ENCODE results near the gene TNRC6C. TPM values are rescaled to one million over a fixed set of nuclear protein-coding genes. Genes with fewer than 3 reads are reported as not detected.

Gene TNRC6C
- total and polyA plus RNA-seq, 4 donors: 2.2 to 25.9 (median 13.8) TPM

GRCh38 chr17:78040440-78041385 is 82.2 kb downstream of the TNRC6C start:
- WGBS, 2 donors: 24 to 27% methylated on average over 44 of the region's 44 CpGs

GRCh38 chr17:78041386-78042179 is 83.1 kb downstream of the TNRC6C start:
- Histone ChIP-seq H3K27me3 (ENCODE audit: control insufficient read depth in 3 of 3, insufficient read depth in 3 of 3, low read length in 2 of 3) (no peaks in the 10 kb centered on the region), H3K4me3 (no peak overlapping the region), H3K9ac (ENCODE audit: insufficient read depth in 1 of 2, low read length in 2 of 2) (peak overlapping the region; percentile 21 to 59), H3K9me3 (ENCODE audit: control insufficient read depth in 4 of 4, insufficient read depth in 3 of 4, low read length in 3 of 4) (no peaks in the 10 kb centered on the region), H3K36me3 (ENCODE audit: control insufficient read depth in 4 of 4, insufficient read depth in 4 of 4, low read length in 4 of 4) (peaks cover 0 to 6% (median 3%) of the 10 kb centered on the region in 4 donors), H3K27ac (ENCODE audit: low read depth in 1 of 2, low read length in 1 of 2) (peak overlapping the region; percentile 97 to 98), H3K4me1 (ENCODE audit: control insufficient read depth in 5 of 5, insufficient read depth in 5 of 5, low read length in 5 of 5) (peaks cover 5 to 31% (median 15%) of the 10 kb centered on the region in 5 donors)
- TF ChIP-seq, protein P1, sequence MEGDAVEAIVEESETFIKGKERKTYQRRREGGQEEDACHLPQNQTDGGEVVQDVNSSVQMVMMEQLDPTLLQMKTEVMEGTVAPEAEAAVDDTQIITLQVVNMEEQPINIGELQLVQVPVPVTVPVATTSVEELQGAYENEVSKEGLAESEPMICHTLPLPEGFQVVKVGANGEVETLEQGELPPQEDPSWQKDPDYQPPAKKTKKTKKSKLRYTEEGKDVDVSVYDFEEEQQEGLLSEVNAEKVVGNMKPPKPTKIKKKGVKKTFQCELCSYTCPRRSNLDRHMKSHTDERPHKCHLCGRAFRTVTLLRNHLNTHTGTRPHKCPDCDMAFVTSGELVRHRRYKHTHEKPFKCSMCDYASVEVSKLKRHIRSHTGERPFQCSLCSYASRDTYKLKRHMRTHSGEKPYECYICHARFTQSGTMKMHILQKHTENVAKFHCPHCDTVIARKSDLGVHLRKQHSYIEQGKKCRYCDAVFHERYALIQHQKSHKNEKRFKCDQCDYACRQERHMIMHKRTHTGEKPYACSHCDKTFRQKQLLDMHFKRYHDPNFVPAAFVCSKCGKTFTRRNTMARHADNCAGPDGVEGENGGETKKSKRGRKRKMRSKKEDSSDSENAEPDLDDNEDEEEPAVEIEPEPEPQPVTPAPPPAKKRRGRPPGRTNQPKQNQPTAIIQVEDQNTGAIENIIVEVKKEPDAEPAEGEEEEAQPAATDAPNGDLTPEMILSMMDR (IDR thresholded peaks at IDR 0.05; ENCODE audit: control extremely low read depth, extremely low read depth): no peak
- ATAC-seq (ENCODE audit: insufficient read depth, low FRiP score) (no peak), DNase-seq (peak; percentile 37 to 94 (median 94))
- 43 to 55% methylated on average over 6 of the region's 6 CpGs for WGBS, 2 donors

More at GRCh38 chr17:78040440-78041385, 82.2 kb downstream of the TNRC6C start:
- peaks cover 0 to 6% (median 3%) of the 10 kb centered on the region in 4 donors for H3K36me3 ChIP-seq (ENCODE audit: control insufficient read depth in 4 of 4, insufficient read depth in 4 of 4, low read length in 4 of 4)
- peak overlapping the region; percentile 30 for H3K4me3 ChIP-seq
- H3K9me3 ChIP-seq (ENCODE audit: control insufficient read depth in 4 of 4, insufficient read depth in 3 of 4, low read length in 3 of 4): no peaks in the 10 kb centered on the region
- peak overlapping the region; percentile 21 to 59 for H3K9ac ChIP-seq (ENCODE audit: insufficient read depth in 1 of 2, low read length in 2 of 2)
- DNase-seq (peak; percentile 81 to 96 (median 95)), ATAC-seq (ENCODE audit: insufficient read depth, low FRiP score) (peak; percentile 60)
- TF ChIP-seq, protein P1 (IDR thresholded peaks at IDR 0.05; ENCODE audit: control extremely low read depth, extremely low read depth): no peak
- H3K4me1 ChIP-seq (ENCODE audit: control insufficient read depth in 5 of 5, insufficient read depth in 5 of 5, low read length in 5 of 5): peaks cover 5 to 31% (median 15%) of the 10 kb centered on the region in 5 donors
- no peaks in the 10 kb centered on the region for H3K27me3 ChIP-seq (ENCODE audit: control insufficient read depth in 3 of 3, insufficient read depth in 3 of 3, low read length in 2 of 3)
- H3K27ac ChIP-seq (ENCODE audit: low read depth in 1 of 2, low read length in 1 of 2): peak overlapping the region; percentile 97 to 98

GRCh38 chr17:78042542-78042941 is 84.0 kb downstream of the TNRC6C start:
- no peaks in the 10 kb centered on the region for H3K27me3 ChIP-seq (ENCODE audit: control insufficient read depth in 3 of 3, insufficient read depth in 3 of 3, low read length in 2 of 3)
- no peak overlapping the region for H3K4me3 ChIP-seq
- H3K4me1 ChIP-seq (ENCODE audit: control insufficient read depth in 5 of 5, insufficient read depth in 5 of 5, low read length in 5 of 5): peaks cover 5 to 35% (median 15%) of the 10 kb centered on the region in 5 donors
- no peak for DNase-seq
- peaks cover 0 to 3% (median 1%) of the 10 kb centered on the region in 4 donors for H3K36me3 ChIP-seq (ENCODE audit: control insufficient read depth in 4 of 4, insufficient read depth in 4 of 4, low read length in 4 of 4)
- H3K9me3 ChIP-seq (ENCODE audit: control insufficient read depth in 4 of 4, insufficient read depth in 3 of 4, low read length in 3 of 4): no peaks in the 10 kb centered on the region
- ATAC-seq (ENCODE audit: insufficient read depth, low FRiP score): no peak
- 96 to 97% methylated on average over 5 of the region's 5 CpGs for WGBS, 2 donors
- TF ChIP-seq, protein P1 (IDR thresholded peaks at IDR 0.05; ENCODE audit: control extremely low read depth, extremely low read depth): no peak
- H3K9ac ChIP-seq (ENCODE audit: insufficient read depth in 1 of 2, low read length in 2 of 2): no peak overlapping the region
- peak overlapping the region in 1 of 2 donors; percentile 52 for H3K27ac ChIP-seq (ENCODE audit: low read depth in 1 of 2, low read length in 1 of 2)

Data from lung (tissue), 12 donors.